K562 treated with DMSO at 1 percent for 4 hours (cell line): ENCODE data around the gene RBL2. TPM values are rescaled to one million over a fixed set of nuclear protein-coding genes. Genes with fewer than 3 reads are reported as not detected.

Experiments used
- total RNA-seq: library from RNA; unstranded; fragments of 300-600 nt; gene quantifications from 2 replicates; pipeline ENCODE4 v1.2.3, GENCODE V29; 2022; ENCODE audit not compliant: insufficient read depth

Gene RBL2, protein sequence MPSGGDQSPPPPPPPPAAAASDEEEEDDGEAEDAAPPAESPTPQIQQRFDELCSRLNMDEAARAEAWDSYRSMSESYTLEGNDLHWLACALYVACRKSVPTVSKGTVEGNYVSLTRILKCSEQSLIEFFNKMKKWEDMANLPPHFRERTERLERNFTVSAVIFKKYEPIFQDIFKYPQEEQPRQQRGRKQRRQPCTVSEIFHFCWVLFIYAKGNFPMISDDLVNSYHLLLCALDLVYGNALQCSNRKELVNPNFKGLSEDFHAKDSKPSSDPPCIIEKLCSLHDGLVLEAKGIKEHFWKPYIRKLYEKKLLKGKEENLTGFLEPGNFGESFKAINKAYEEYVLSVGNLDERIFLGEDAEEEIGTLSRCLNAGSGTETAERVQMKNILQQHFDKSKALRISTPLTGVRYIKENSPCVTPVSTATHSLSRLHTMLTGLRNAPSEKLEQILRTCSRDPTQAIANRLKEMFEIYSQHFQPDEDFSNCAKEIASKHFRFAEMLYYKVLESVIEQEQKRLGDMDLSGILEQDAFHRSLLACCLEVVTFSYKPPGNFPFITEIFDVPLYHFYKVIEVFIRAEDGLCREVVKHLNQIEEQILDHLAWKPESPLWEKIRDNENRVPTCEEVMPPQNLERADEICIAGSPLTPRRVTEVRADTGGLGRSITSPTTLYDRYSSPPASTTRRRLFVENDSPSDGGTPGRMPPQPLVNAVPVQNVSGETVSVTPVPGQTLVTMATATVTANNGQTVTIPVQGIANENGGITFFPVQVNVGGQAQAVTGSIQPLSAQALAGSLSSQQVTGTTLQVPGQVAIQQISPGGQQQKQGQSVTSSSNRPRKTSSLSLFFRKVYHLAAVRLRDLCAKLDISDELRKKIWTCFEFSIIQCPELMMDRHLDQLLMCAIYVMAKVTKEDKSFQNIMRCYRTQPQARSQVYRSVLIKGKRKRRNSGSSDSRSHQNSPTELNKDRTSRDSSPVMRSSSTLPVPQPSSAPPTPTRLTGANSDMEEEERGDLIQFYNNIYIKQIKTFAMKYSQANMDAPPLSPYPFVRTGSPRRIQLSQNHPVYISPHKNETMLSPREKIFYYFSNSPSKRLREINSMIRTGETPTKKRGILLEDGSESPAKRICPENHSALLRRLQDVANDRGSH
- 11.9 and 18.1 TPM in 2 replicates for total RNA-seq

DNA sequence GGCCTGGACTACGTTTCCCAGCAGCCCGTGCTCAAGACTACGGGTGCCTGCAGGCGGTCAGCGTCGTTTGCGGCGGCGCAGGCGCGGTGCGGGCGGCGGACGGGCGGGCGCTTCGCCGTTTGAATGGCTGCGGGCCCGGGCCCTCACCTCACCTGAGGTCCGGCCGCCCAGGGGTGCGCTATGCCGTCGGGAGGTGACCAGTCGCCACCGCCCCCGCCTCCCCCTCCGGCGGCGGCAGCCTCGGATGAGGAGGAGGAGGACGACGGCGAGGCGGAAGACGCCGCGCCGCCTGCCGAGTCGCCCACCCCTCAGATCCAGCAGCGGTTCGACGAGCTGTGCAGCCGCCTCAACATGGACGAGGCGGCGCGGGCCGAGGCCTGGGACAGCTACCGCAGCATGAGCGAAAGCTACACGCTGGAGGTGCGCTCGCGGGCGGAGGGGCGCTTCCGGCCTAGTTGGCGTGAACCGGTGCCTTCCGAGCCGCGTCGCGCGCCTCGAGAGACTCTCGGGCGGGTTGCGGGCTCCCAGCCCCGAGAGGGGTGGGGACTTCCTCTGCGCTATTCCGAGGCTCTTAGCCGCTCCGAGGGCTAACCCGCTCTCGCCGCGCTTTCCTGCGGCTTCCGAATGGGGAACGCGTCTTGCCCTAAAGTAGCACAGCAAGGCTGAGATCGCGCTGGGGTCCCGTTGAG, at the start of gene RBL2:
Gene RBL2 (plus strand): TSS at position 95 of the 689 bp plus-strand sequence. CDS start 86 bp downstream, at position 181.

DNA sequence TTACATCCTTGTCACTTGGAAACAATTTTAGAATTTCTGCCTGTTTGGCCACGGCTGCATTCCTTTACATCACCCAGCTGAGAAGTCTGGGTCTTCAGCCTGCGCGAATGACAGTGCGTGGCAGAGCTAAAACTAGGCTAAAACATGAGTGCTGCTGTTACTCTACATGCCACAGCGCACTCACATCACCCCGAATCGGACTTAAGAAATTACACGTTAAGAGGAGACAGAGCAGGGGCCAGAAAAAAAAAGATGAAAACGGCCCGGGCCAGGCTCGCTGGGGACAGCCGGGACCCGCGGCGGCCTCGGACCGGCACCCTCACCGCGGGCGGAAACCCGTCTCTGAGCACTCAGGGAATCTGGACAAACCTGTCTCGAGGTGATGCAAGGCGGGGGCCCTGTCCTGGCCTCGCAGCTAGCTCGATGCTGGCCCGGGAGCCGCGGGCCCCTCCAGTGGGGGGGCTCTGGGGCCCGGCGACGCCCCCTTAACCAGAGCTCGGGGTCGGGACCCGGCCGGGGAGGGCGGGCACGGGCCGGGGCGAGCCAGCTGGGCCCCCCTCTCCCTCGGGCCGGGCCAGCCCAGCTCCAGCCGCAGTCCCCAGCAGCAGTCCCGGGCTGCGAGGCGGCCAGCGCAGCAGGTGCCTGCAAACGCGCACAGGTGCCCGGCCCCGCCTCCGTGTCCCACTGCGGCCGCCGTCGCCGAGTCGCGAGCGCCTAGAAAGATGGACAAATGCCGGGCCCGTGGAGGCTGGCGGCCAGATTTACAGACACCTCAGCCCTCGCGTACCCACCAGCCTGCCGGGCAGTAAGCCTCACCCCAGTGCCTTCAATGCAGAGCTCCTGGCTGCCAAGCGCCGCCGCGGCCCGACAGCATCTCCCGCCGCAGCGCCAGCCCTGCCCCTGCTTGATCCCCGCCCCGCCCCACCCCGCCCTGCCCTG, 68.3 kb downstream of the RBL2 start, which contains the start of gene AKTIP:
Gene AKTIP (minus strand): TSS at position 879 of the 939 bp plus-strand sequence. CDS start 2,950 bp downstream, outside the sequence.

Other genes starting within 250 kb of the RBL2 start
- gene AKTIP, start 68.7 kb downstream of the RBL2 start, total RNA-seq, result 3.5 and 4.2 TPM in 2 replicates